Colonic mucosa (tissue), 4 donors: ENCODE results near the gene COX6B1. TPM values are rescaled to one million over a fixed set of nuclear protein-coding genes. Genes with fewer than 3 reads are reported as not detected.

Experiments
- DNase-seq: peaks from one replicate; pipeline ENCODE4 v3.0.0-alpha.2; 2020
- H3K27ac ChIP-seq: fragments of 200-600 bp; one replicate; pipeline ENCODE4 v1.8.0; 2021
- H3K27me3 ChIP-seq: fragments of 200-600 bp; one replicate; pipeline ENCODE4 v1.8.0; 2021
- H3K36me3 ChIP-seq: fragments of 200-600 bp; one replicate; pipeline ENCODE4 v1.8.0; 2021
- H3K4me1 ChIP-seq: fragments of 200-600 bp; one replicate; pipeline ENCODE4 v1.8.0; 2021; ENCODE audit warnings: mild to moderate bottlenecking
- H3K4me3 ChIP-seq: fragments of 200-600 bp; one replicate; pipeline ENCODE4 v1.8.0; 2021
- H3K9ac ChIP-seq, 2 donors: one replicate each; pipeline ENCODE4 v1.7.0; 2013; ENCODE audit warnings: control low read depth in 2 of 2, low read depth in 2 of 2, low read length in 2 of 2
- H3K9me3 ChIP-seq: fragments of 200-600 bp; one replicate; pipeline ENCODE4 v1.8.0; 2021
- CTCF ChIP-seq: fragments of 200-600 bp; IDR thresholded peaks from one replicate; pipeline ENCODE4 v1.8.0; 2022; ENCODE audit warnings: antibody characterized with exemption, mild to moderate bottlenecking
- intact Hi-C: fragments of 100-400 bp; cut with DNase I; formaldehyde crosslinking; loops from one replicate; pipeline ENCODE4 v1.14.1; 2022
- total RNA-seq, 2 donors: library from RNA; stranded (reverse); fragmentation: NEBNext Ultra II Directional in 1 of 2; extraction: Animal tissue kit (Norgen Biotek cat#: 25700) in 1 of 2; gene quantifications; one replicate each; pipeline ENCODE4 v1.2.1, GENCODE V29; 2021
- donor health status: healthy.
- donor health status: DM: no; HTN: no; CAD: no.
- donor health status: DM: no; HTN: no; CAD: no.

COX6B1 gene
- total RNA-seq, 2 donors from 2014 or later, result 761 to 820 TPM

- Histone ChIP-seq H3K27me3 (no peaks in the 10 kb centered on the region), H3K4me3 (no peak within 1 kb of the TSS), H3K4me1 (no peaks in the 10 kb centered on the region), H3K9ac (no peak within 1 kb of the TSS), H3K36me3 (no peaks in the 10 kb centered on the region), H3K27ac (no peak within 1 kb of the TSS), H3K9me3 (no peaks in the 10 kb centered on the region)
- no peak for TF ChIP-seq CTCF
- intact Hi-C loops, result no loop called here
- peak; percentile 42 for DNase-seq
Observed at GRCh38 chr19:35704218-35704617, 56.1 kb downstream of the COX6B1 start, which contains the start of gene ZBTB32. Gene ZBTB32 (plus strand): TSS chr19:35704558. CDS start chr19:35714627, 10,069 bp downstream.

Other genes with a start within 250 kb of the COX6B1 start
- gene FFAR2, start 200.1 kb upstream of the COX6B1 start, total RNA-seq, result under 1 TPM; 0.22 to 0.82 TPM
- gene KRTDAP, start 157.9 kb upstream of the COX6B1 start, total RNA-seq, result not detected
- gene DMKN, start 134.7 kb upstream of the COX6B1 start, total RNA-seq, result 10 to 100 TPM; 12.8 to 14.6 TPM
- not detected for gene SBSN, start 120.0 kb upstream of the COX6B1 start, total RNA-seq
- gene GAPDHS, start 114.9 kb upstream of the COX6B1 start, total RNA-seq, result not detected
- gene TMEM147, start 102.7 kb upstream of the COX6B1 start, total RNA-seq, result 100 to 1,000 TPM in 1 of 2 donors, 10 to 100 TPM in 1; 49.6 to 114 TPM
- not detected for gene ATP4A, start 84.7 kb upstream of the COX6B1 start, total RNA-seq
- gene PMIS2, start 62.1 kb upstream of the COX6B1 start, total RNA-seq, result not detected
- 10 to 100 TPM in 1 of 2 donors, 1 to 10 TPM in 1; 5.0 to 17.0 TPM for gene HAUS5, start 35.6 kb upstream of the COX6B1 start, total RNA-seq
- gene RBM42, start 19.3 kb upstream of the COX6B1 start, total RNA-seq, result 100 to 1,000 TPM in 1 of 2 donors, 10 to 100 TPM in 1; 73.5 to 117 TPM
- 1 to 10 TPM; 1.4 to 1.9 TPM for gene ETV2, start 6.6 kb upstream of the COX6B1 start, total RNA-seq
- gene UPK1A, start 18.2 kb downstream of the COX6B1 start, total RNA-seq, result not detected
- under 1 TPM in 1 of 2 donors, not detected in 1; 0.32 TPM for gene ZBTB32, start 56.2 kb downstream of the COX6B1 start, total RNA-seq
- 10 to 100 TPM; 32.1 to 46.9 TPM for gene KMT2B, start 69.7 kb downstream of the COX6B1 start, total RNA-seq
- gene IGFLR1, start 94.1 kb downstream of the COX6B1 start, total RNA-seq, result 1 to 10 TPM; 5.4 to 6.9 TPM
- gene U2AF1L4, start 97.1 kb downstream of the COX6B1 start, total RNA-seq, result 10 to 100 TPM; 14.9 to 18.7 TPM
- gene PSENEN, start 97.3 kb downstream of the COX6B1 start, total RNA-seq, result 10 to 100 TPM; 73.8 to 87.4 TPM
- 1 to 10 TPM; 5.1 to 7.5 TPM for gene LIN37, start 100.3 kb downstream of the COX6B1 start, total RNA-seq
- 10 to 100 TPM in 1 of 2 donors, 1 to 10 TPM in 1; 6.3 to 23.6 TPM for gene HSPB6, start 108.7 kb downstream of the COX6B1 start, total RNA-seq
- 10 to 100 TPM; 17.1 to 26.9 TPM for gene PROSER3, start 109.9 kb downstream of the COX6B1 start, total RNA-seq
- gene ARHGAP33, start 127.2 kb downstream of the COX6B1 start, total RNA-seq, result 10 to 100 TPM in 1 of 2 donors, 1 to 10 TPM in 1; 6.0 to 25.0 TPM
- gene PRODH2, start 164.5 kb downstream of the COX6B1 start, total RNA-seq, result not detected
- not detected for gene NPHS1, start 204.2 kb downstream of the COX6B1 start, total RNA-seq
- gene KIRREL2, start 208.6 kb downstream of the COX6B1 start, total RNA-seq, result under 1 TPM in 1 of 2 donors, not detected in 1; 0.13 TPM
- gene APLP1, start 220.3 kb downstream of the COX6B1 start, total RNA-seq, result 1 to 10 TPM; 2.6 to 3.7 TPM